WTC11 (cell line): ENCODE measurements around the gene CEP70.

Experiments used
- CTCF ChIP-seq: fragments of 200-600 bp; IDR thresholded peaks from 2 replicates; pipeline ENCODE4 v1.8.0; 2022; ENCODE audit warnings: antibody characterized with exemption
- PRDM15 ChIP-seq: sonication (generic); formaldehyde crosslinking; IDR thresholded peaks from 2 replicates; pipeline ENCODE4 v1.8.0; 2022; ENCODE audit warnings: missing genetic modification reagents
- SMAD3 ChIP-seq: sonication (generic); formaldehyde crosslinking; IDR thresholded peaks from 2 replicates; pipeline ENCODE4 v1.8.0; 2022; ENCODE audit warnings: missing genetic modification reagents, mild to moderate bottlenecking, borderline replicate concordance

GRCh38 chr3:138468451-138468850 is 125.6 kb downstream of the CEP70 start:
- TF ChIP-seq PRDM15 (CRISPR knock-in tag) (no peak), SMAD3 (CRISPR knock-in tag) (no peak), CTCF (no peak)
